Lower leg skin (tissue), 4 donors: Measurements from ENCODE around the gene FOXC2. TPM values are rescaled to one million over a fixed set of nuclear protein-coding genes. Genes with fewer than 3 reads are reported as not detected.

Source experiments
- DNase-seq, 2 donors: peaks; one replicate each; pipeline ENCODE4 v3.0.0-alpha.2; 2019; ENCODE audit warnings: low spot score in 2 of 2
- H3K4me3 ChIP-seq: fragments of 200-600 bp; sonication (generic); 2 replicates; pipeline ENCODE4 v1.5.1; 2017; ENCODE audit warnings: mild to moderate bottlenecking, low read depth; ENCODE audit not compliant: poor library complexity, severe bottlenecking
- POLR2A ChIP-seq, 2 donors: fragments of 450-650 bp; IDR thresholded peaks; one replicate each; pipeline ENCODE4 v1.6.1; 2016 to 2017; ENCODE audit warnings: antibody characterized with exemption in 2 of 2, mild to moderate bottlenecking in 1 of 2, moderate library complexity in 1 of 2
- WGBS, 2 donors: methylation state at CpG; one replicate each; pipeline ENCODE4 v1.1.5; 2018; 5-methylcytosine and 5-hydroxymethylcytosine counted together
- intact Hi-C: fragments of 100-400 bp; cut with DNase I; formaldehyde crosslinking; loops from one replicate; pipeline ENCODE4 v1.15.0; 2023; ENCODE audit warnings: low total_unique reads
- total RNA-seq, 4 donors: library from RNA; depleted of rRNA; stranded (reverse); fragments of >200 nt; gene quantifications; one replicate each; pipeline ENCODE4 v1.1.0, GENCODE V29; 2016
- TF ChIP-seq, protein P1 (sequence below), 3 donors: fragments of 450-650 bp; IDR thresholded peaks; one replicate each; pipeline ENCODE4 v1.5.1; 2016; ENCODE audit warnings: antibody characterized with exemption in 3 of 3, mild to moderate bottlenecking in 3 of 3, moderate library complexity in 2 of 3

The FOXC2 gene
- total RNA-seq, 4 donors from 2014 or later = 0.16 to 0.32 (median 0.17) TPM; not detected in 1

DNA sequence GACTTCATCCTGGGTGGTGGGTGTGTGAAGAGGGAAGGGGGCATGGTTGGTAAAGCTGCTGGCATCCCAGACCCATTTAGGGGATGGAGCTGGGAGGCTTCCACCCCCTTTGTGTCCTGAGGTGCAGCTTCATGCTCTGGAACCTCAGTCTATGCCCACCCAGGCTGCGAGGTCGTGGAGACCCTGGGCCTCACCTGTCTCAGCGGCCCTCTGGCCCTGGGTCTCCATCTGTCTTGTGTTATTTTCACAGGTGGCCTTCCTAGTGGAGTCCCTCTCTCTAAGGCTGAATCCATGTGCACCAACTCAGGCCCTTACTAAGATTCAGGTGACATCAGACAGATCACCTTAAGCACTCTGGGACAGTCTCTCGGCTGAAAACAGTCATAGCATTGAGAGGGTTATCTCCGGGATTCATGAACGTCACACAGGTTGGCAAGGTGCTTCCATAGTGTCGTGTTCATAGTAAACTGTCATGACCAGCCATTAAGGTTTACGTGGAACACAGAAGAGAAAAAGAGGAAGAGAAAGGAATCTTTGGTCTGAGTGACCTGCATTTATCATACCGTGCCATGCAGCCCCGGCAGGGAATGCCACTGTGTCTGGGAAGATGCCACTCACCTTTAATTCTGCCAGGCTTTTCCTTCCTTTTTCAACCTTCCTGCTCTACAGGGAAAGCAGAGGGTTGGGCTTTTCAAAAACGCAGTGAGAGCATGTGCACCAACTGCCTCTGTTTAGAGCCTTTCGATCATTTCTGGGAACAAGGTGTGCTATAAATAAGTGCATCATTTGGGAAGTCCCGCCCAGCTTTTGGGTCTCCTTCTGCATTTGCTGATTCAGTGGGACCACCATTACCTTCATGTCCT is 7.2 kb downstream of the FOXC2 start:
- no peak for TF ChIP-seq POLR2A (IDR thresholded peaks at IDR 0.05)
- TF ChIP-seq, protein P1, sequence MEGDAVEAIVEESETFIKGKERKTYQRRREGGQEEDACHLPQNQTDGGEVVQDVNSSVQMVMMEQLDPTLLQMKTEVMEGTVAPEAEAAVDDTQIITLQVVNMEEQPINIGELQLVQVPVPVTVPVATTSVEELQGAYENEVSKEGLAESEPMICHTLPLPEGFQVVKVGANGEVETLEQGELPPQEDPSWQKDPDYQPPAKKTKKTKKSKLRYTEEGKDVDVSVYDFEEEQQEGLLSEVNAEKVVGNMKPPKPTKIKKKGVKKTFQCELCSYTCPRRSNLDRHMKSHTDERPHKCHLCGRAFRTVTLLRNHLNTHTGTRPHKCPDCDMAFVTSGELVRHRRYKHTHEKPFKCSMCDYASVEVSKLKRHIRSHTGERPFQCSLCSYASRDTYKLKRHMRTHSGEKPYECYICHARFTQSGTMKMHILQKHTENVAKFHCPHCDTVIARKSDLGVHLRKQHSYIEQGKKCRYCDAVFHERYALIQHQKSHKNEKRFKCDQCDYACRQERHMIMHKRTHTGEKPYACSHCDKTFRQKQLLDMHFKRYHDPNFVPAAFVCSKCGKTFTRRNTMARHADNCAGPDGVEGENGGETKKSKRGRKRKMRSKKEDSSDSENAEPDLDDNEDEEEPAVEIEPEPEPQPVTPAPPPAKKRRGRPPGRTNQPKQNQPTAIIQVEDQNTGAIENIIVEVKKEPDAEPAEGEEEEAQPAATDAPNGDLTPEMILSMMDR (IDR thresholded peaks at IDR 0.05) = no peak
- no peak overlapping the region for H3K4me3 ChIP-seq
- intact Hi-C loops = no loop called here
- DNase-seq = no peak
- 51 to 59% methylated on average over 13 of the region's 13 CpGs for WGBS, 2 donors

DNA sequence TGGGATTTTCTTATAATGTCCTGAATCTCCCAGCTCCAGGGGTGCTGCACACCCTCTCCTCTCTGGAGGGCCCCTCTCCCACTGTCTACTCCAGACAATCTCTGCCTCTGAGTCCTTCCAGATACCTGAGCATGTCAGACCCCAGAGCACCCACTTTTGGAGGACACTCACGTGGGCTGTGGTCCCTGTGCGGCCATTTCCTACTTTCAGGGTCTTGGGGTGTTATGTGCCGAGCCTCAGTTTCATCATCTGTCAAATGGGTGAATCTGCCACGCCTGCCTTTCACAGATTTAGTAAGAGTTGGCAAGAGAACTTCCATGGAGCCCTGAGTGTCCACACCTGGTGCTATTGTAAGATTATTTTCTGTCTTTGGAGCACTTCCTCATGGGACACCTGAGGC is 8.0 kb downstream of the FOXC2 start:
- intact Hi-C loops = no loop called here
- H3K4me3 ChIP-seq = no peak overlapping the region
- no peak for DNase-seq
- 70 to 73% methylated on average over 4 of the region's 4 CpGs for WGBS, 2 donors
- TF ChIP-seq, protein P1 (IDR thresholded peaks at IDR 0.05) = no peak
- no peak for TF ChIP-seq POLR2A (IDR thresholded peaks at IDR 0.05)

- WGBS, 2 donors = 45 to 50% methylated on average over 17 of the region's 17 CpGs
- no peak for DNase-seq
- H3K4me3 ChIP-seq = no peak overlapping the region
- TF ChIP-seq POLR2A (IDR thresholded peaks at IDR 0.05) = no peak
- TF ChIP-seq, protein P1 (IDR thresholded peaks at IDR 0.05) = no peak
- intact Hi-C loops = no loop called here
Observed at GRCh38 chr16:86575095-86575685, 8.6 kb downstream of the FOXC2 start.

GRCh38 chr16:86575754-86576557 is 9.3 kb downstream of the FOXC2 start:
- peak in 1 of 2 donors; percentile 89 for DNase-seq
- H3K4me3 ChIP-seq = no peak overlapping the region
- TF ChIP-seq, protein P1 (IDR thresholded peaks at IDR 0.05) = no peak
- no peak for TF ChIP-seq POLR2A (IDR thresholded peaks at IDR 0.05)
- intact Hi-C loops = no loop called here
- WGBS, 2 donors = 2 to 3% methylated on average over 49 to 53 of the region's 54 CpGs

GRCh38 chr16:86576591-86577313 is 10.1 kb downstream of the FOXC2 start:
- no peak overlapping the region for H3K4me3 ChIP-seq
- TF ChIP-seq POLR2A (IDR thresholded peaks at IDR 0.05) = no peak
- TF ChIP-seq, protein P1 (IDR thresholded peaks at IDR 0.05) = no peak
- WGBS, 2 donors = 13 to 14% methylated on average over 33 of the region's 33 CpGs
- DNase-seq = no peak
- intact Hi-C loops = no loop called here
